T-helper 9 cell (primary cell): ENCODE data around the gene CEBPG.

Experiments used
- DNase-seq: peaks from one replicate; pipeline ENCODE4 v3.0.0-alpha.2; 2020

CEBPG gene

GRCh38 chr19:33383720-33384292 lies 10.3 kb downstream of the CEBPG start:
- no peak for DNase-seq

- no peak for DNase-seq
These were observed 11.5 kb downstream of the CEBPG start for GRCh38 chr19:33384983-33385382.

GRCh38 chr19:33385956-33386355 lies 12.4 kb downstream of the CEBPG start:
- no peak for DNase-seq

DNA sequence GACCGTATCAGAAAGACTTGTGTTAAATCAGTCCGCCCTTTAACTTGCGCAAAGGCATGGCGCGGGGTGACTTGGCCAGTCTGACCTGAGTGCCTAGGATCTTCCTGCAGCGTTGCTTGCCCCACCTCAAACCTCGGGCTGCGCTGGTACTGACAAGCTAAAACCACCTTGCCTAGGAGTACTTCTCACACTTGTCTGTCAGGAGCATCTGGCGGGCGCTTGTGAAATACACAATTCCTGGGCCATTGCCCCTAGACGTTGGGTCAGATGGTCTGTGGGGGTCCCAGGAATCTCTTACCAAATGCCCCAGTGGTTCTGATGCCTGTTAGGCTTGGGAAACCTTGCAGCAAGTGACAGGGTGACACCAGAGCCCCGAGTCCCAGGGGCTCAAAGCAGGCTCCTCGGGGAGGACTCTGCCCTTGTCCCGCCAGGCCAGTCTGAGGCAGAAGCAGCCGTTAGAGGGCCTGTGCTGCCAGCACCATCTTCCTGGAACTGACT lies 12.9 kb downstream of the CEBPG start:
- no peak for DNase-seq

- no peak for DNase-seq
These were observed 14.1 kb downstream of the CEBPG start for GRCh38 chr19:33387351-33388230.

GRCh38 chr19:33388231-33388724 lies 14.8 kb downstream of the CEBPG start:
- DNase-seq = no peak

DNA sequence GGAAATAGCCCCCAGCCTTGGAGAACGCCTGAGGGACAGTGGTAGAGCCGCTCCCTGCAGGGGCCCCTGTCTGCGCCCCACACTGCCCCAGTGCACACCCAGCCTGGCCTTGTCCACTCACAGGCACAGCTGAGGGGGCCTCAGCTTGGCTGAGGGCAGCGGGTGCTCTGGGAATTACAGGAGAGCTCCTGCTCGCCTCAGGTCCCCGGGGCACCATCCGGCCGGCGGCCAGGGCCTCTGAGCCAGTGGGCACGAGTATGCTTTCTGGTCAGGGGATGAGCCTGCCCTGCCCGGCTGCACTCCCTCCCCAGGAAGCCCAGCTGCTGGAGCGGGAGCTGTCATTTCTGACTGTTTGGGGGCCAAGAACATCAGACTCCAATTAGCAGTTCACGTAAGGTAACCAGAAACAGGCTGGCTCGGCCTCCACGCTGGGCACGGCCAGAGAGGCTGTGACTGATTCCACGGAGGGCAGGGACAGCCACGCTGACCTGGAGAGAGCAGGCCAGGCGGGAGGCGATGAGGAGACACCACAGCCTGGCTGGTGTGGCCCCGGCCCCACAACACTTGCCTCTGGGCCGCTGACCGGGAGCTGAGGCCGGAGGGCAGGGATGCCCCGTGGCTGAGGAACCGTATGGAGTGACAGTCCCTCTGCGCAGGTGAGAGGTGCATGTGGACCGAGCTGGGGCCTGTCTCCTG lies 15.4 kb downstream of the CEBPG start:
- DNase-seq = no peak

- no peak for DNase-seq
These were observed 16.1 kb downstream of the CEBPG start for GRCh38 chr19:33389421-33390100.

DNA sequence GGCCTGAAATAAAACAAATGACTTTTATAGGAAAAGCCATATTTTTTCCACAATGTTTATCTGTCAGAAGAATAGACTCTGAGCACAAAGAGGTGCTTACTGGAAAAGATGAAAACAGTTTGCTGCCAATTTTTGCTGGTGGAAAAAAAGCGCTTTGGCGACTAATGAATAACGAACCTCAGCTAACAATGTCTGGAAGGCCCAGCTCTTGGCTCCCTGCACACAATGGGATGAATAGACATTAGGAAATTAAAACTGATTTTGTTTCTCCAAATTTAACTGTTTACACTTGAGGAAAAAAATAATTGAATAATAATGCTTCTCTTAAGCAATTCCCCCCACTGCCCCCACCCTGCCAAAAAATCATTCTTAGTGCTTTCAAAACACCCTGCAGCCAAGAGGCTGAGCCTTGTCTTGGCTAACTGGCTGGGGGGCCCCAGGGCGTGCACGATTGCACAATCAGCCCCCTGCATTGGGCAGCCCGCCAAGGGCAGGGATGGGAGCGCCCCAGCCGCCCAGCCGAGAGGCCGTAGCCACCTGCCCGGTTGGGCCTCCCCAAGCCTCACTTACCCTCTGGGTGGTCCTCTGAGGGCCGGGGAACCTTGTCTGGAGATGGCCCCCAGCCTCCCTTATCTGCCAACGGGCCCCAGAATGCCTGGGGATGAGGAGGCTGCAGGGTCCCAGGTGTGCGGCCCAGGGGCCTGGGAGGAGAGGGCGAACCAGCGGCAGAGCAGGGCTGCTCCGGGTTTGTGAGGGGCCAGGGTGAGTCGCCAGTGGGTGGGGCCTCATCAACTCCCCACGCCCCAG lies 16.8 kb downstream of the CEBPG start:
- no peak for DNase-seq

DNA sequence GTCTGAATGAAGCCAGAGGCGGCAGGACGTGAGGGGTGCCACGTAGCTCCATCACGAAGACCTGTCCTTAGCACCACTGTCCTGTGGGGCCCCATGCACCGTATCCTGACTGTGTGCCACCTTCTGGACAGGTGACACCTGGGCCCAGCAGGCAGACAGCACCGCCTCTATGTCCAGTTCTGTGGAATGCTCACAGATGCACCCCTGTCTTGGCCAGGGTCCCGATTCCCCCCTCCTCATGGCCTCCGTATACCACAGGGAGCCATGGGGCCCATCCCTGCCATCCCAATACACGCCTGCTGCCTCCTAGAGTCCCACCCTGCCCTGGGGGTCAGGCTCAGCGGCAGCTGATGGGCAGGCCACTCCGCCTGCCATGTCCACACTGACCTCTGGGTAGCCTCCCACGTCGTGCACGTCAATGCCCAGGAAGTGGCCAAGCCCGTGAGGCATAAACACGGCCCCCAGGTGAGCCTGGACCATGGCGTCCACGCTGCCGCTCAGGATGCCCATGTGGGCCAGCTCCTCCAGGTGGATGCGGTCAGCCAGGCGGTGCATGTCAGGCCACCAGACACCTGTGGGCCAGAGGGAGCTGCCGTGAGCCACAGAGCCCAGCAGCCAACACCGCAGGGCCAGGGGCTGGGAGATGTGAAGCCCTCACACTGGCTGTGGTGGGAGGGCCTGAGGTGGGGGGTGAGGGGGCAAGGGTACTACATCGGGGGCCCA lies 17.6 kb downstream of the CEBPG start:
- DNase-seq = no peak

GRCh38 chr19:33391631-33392249 lies 18.2 kb downstream of the CEBPG start:
- no peak for DNase-seq

DNA sequence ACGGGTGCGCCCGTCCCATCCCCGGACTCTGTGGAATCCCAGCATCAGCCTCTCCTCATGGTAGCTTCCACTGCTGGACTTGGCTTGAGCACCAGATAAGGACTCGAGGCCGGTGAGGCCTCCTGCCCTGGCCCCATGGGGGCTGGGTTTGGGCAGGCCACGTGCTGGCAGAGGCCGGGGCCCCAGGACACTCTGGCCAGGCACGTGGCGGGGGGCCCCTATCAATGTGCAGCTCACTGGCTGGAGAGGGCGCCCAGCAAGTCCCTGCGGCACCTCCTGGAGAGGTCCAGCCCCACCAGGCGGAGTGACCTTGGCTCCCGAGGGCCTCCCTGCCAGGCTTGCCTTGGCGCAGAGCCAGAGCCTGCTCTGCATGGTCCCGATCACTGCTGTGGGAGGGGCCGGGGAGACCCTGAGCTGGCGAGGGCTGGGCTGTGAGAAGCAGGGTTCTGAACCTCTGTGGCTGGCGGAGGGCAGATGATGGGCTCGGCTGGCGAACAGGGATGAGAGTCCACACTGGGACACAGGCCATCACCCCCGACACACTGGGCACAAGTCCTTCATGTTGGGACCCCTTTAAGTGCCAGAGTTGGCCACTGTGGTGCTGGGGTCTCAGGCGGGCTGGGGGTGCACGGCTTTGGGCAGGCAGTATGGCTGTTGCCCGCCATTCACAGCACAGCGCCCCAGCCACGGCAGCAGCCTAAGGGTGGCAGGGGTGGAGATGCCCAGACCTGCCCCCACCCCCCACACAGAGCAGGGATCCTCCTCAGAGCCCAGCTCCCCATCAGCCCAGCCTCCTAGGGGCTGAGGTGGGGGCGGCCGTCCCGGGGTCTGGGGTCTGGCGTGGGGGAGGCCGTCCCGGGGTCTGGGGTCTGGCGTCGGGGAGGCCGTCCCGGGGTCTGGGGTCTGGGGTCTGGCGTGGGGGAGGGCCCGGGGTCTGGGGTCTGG lies 19.1 kb downstream of the CEBPG start:
- DNase-seq = no peak

GRCh38 chr19:33393286-33394005 lies 19.9 kb downstream of the CEBPG start:
- no peak for DNase-seq

- DNase-seq = no peak
These were observed 20.7 kb downstream of the CEBPG start for GRCh38 chr19:33394006-33394722.

GRCh38 chr19:33394723-33395560 lies 21.4 kb downstream of the CEBPG start:
- no peak for DNase-seq

DNA sequence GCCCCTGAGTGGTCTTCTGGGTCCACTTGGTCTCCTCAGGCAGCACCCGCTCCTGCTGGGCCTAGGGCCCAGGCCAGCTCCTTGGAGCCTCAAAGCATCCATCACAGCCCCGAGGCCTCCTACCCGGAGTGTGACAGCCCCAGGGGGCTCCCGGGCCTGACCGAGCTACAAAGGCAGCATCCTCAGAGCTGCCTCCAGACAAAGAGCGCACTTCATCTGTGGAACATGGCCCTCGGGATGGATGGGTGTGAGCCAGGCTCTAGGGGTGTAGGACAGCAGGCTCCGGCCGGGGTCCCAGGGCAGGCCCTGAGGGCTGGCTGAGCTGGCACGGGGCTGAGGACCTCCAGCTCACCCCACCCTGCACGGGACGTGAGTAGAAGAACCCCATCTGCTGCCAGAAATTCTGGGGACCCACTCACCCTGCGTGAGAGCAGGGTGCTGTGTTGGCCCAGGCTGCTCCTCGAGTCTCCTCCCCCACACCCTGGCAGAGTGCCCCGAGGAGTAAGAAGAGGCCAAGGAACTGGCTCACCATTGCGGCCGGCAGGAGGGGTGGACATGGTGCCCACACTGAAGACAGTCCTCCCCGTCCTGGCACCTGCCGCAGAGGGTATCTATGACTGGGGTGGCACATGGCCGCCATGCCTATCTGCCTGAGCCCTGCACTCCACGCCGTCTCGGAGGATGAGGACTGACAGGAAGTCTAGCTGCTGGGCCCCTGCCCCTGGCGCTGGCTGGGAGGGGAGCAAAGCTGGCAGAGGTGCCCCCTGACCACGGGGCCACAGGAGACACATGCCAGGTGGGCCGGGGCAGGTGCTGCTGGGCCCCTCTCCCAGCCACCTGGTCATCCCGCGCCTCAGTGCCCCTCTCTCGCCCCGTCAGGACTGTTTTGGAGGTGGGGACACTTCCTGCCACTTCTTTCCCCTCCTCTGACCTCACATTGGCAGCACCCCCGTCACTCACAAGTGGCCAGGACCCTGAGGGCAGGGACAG lies 22.3 kb downstream of the CEBPG start:
- DNase-seq = no peak
